B cell (primary cell): ENCODE measurements around the gene NEUROG1. TPM values are rescaled to one million over a fixed set of nuclear protein-coding genes. Genes with fewer than 3 reads are reported as not detected.

ENCODE experiments used
- ATAC-seq: fragments of 200-7000 bp; cut with Tn5 transposase; one replicate; pipeline ENCODE4 v1.10.0; 2021; ENCODE audit warnings: low read depth, mild to moderate bottlenecking, moderate number of reproducible peaks, moderate library complexity
- CTCF ChIA-PET: fragments of 350-600 bp; sonication (Branson Sonifier 250); formaldehyde crosslinking; loops from one replicate; lab custom pipeline; 2021; ENCODE audit warnings: antibody characterized with exemption, inconsistent platforms; lab: Charles Lee
- POLR2A ChIA-PET: fragments of 350-600 bp; sonication (Branson Sonifier 250); formaldehyde crosslinking; loops from one replicate; lab custom pipeline; 2021; ENCODE audit warnings: antibody characterized with exemption; lab: Charles Lee
- DNase-seq: peaks from one replicate; pipeline ENCODE4 v3.0.0; 2013
- H2AFZ ChIP-seq: 2 replicates; pipeline ENCODE4 v1.6.1; 2012; ENCODE audit warnings: mild to moderate bottlenecking, low read depth, low read length; ENCODE audit not compliant: insufficient read depth, poor library complexity, severe bottlenecking
- H3K27ac ChIP-seq, 2 donors: 1 replicate in 1 of 2; 2 replicates in 1 of 2; pipeline ENCODE4 v1.5.1; 2012 to 2013; ENCODE audit warnings: low read length in 2 of 2, mild to moderate bottlenecking in 2 of 2, moderate library complexity in 1 of 2
- H3K27me3 ChIP-seq, 4 experiments: fragments of 200-600 bp in 1 of 4; sonication (generic) in 1 of 4; replicated peaks in 1 of 4; 1 replicate in 2 of 4; 2 replicates in 2 of 4; pipeline versions ENCODE4 v1.6.1 to v1.7.0; 2013 to 2016; ENCODE audit warnings: low read length in 3 of 4, mild to moderate bottlenecking in 2 of 4, mixed read lengths in 1 of 4, moderate library complexity in 1 of 4; ENCODE audit not compliant: insufficient read depth in 4 of 4, control insufficient read depth in 3 of 4; ENCODE audit errors: control extremely low read depth in 1 of 4
- H3K36me3 ChIP-seq, 2 experiments: replicated peaks in 1 of 2; 1 replicate in 1 of 2; 2 replicates in 1 of 2; pipeline versions ENCODE4 v1.6.1 to v1.7.1; 2013; ENCODE audit warnings: low read length in 1 of 2; ENCODE audit not compliant: insufficient read depth in 2 of 2, control insufficient read depth in 1 of 2; ENCODE audit errors: control extremely low read depth in 1 of 2, extremely low read depth in 1 of 2
- H3K4me1 ChIP-seq, 2 donors: fragments of 200-600 bp in 1 of 2; sonication (generic) in 1 of 2; 1 replicate in 1 of 2; 2 replicates in 1 of 2; pipeline versions ENCODE4 v1.5.1 to v1.6.1; 2013 to 2017; ENCODE audit warnings: low read length in 2 of 2; ENCODE audit not compliant: control insufficient read depth in 2 of 2, insufficient read depth in 2 of 2
- H3K4me2 ChIP-seq: replicated peaks from 2 replicates; pipeline ENCODE3; 2012; ENCODE audit warnings: mild to moderate bottlenecking, low read depth, low read length; ENCODE audit not compliant: poor library complexity, severe bottlenecking
- H3K4me3 ChIP-seq, 5 experiments: fragments of 200-600 bp in 1 of 5; sonication (generic) in 1 of 5; 1 replicate in 3 of 5; 2 replicates in 2 of 5; pipeline versions ENCODE4 v1.5.1 to v1.7.0; 2011 to 2016; ENCODE audit warnings: low read length in 4 of 5, mild to moderate bottlenecking in 4 of 5, low read depth in 2 of 5, control low read depth in 1 of 5, moderate library complexity in 1 of 5; ENCODE audit not compliant: insufficient read depth in 1 of 5; ENCODE audit errors: control extremely low read depth in 1 of 5, extremely low read depth in 1 of 5
- H3K79me2 ChIP-seq: fragments of 200-600 bp; sonication (generic); one replicate; pipeline ENCODE4 v1.6.0; 2016; ENCODE audit warnings: low read length; ENCODE audit not compliant: control insufficient read depth, insufficient read depth
- H3K9ac ChIP-seq: fragments of 200-600 bp; sonication (generic); 2 replicates; pipeline ENCODE4 v1.6.1; 2017; ENCODE audit warnings: mild to moderate bottlenecking, low read length, moderate library complexity
- H3K9me3 ChIP-seq, 3 donors: one replicate each; pipeline versions ENCODE4 v1.6.1 to v1.7.1; 2013; ENCODE audit warnings: low read length in 2 of 3; ENCODE audit not compliant: control insufficient read depth in 2 of 3, insufficient read depth in 1 of 3; ENCODE audit errors: control extremely low read depth in 1 of 3
- H4K20me1 ChIP-seq: 2 replicates; pipeline ENCODE4 v1.6.0; 2012; ENCODE audit warnings: mild to moderate bottlenecking, low read length; ENCODE audit not compliant: insufficient read depth, control insufficient read depth, poor library complexity, severe bottlenecking
- H3K27ac Mint-ChIP-seq: one replicate; pipeline ENCODE4 v1.8.0; 2021; ENCODE audit warnings: mixed read lengths
- H3K27me3 Mint-ChIP-seq: one replicate; pipeline ENCODE4 v1.8.0; 2021; ENCODE audit warnings: mixed read lengths
- H3K4me1 Mint-ChIP-seq: one replicate; pipeline ENCODE4 v1.8.0; 2021; ENCODE audit warnings: mixed read lengths
- H3K4me3 Mint-ChIP-seq: one replicate; pipeline ENCODE4 v1.8.0; 2021; ENCODE audit warnings: mixed read lengths
- H3K9me3 Mint-ChIP-seq: one replicate; pipeline ENCODE4 v1.8.0; 2022; ENCODE audit warnings: mixed read lengths; ENCODE audit not compliant: insufficient read depth
- CTCF ChIP-seq: fragments of 200-600 bp; IDR thresholded peaks from one replicate; pipeline ENCODE4 v1.8.0; 2022; ENCODE audit warnings: antibody characterized with exemption, mild to moderate bottlenecking
- EZH2 ChIP-seq: IDR thresholded peaks from 2 replicates; pipeline ENCODE4 v1.6.1; 2012; ENCODE audit warnings: borderline replicate concordance, low read depth, mild to moderate bottlenecking, moderate library complexity, low read length; ENCODE audit not compliant: insufficient read depth, poor library complexity, severe bottlenecking
- WGBS: methylation state at CpG from one replicate; pipeline ENCODE4 v1.1.5; 2013; ENCODE audit warnings: missing lambda C conversion rate; ENCODE audit not compliant: insufficient coverage; 5-methylcytosine and 5-hydroxymethylcytosine counted together
- intact Hi-C: fragments of 100-400 bp; cut with micrococcal nuclease; formaldehyde crosslinking; loops from one replicate; pipeline ENCODE4 v1.10.0; 2022
- polyA plus RNA-seq: library from polyadenylated mRNA; depleted of rRNA; stranded (reverse); fragments of >200 nt; gene quantifications from 2 replicates; pipeline ENCODE4 v1.2.3, GENCODE V29; 2012
- total RNA-seq, 2 donors: library from RNA; stranded (reverse); fragments of 120-200 nt in 1 of 2; gene quantifications; 1 replicate in 1 of 2; 2 replicates in 1 of 2; pipeline versions ENCODE4 v1.2.3 to v1.2.4, GENCODE V29; 2013 to 2022

The NEUROG1 gene
- total and polyA plus RNA-seq, 2 donors (not counting 1 experiment from before 2014, with no cell fraction given) = not detected

GRCh38 chr5:135570453-135570764 lies 34.6 kb upstream of the NEUROG1 start:
- no CpG with 5 or more reads among the region's 3 CpGs for WGBS
- ATAC-seq = no peak
- no peak overlapping the region for H2AFZ ChIP-seq
- no peak overlapping the region for H3K4me3 ChIP-seq
- H3K4me3 Mint-ChIP-seq = no peak overlapping the region
- peaks cover 0 to 8% (median 0%) of the 10 kb centered on the region in 4 experiments for H3K27me3 ChIP-seq
- no peaks in the 10 kb centered on the region for H3K79me2 ChIP-seq
- no peaks in the 10 kb centered on the region for H3K36me3 ChIP-seq
- H3K27ac ChIP-seq = no peak overlapping the region
- peaks cover 20% of the 10 kb centered on the region for H3K27me3 Mint-ChIP-seq
- H3K4me1 ChIP-seq = no peaks in the 10 kb centered on the region
- no peaks in the 10 kb centered on the region for H3K4me1 Mint-ChIP-seq
- CTCF ChIA-PET = interaction anchor here (1.0 to 1.5 kb wide), 4 partner anchors 10 to 104 kb away, joined by 3 to 5 read pairs (median 4); no protein-coding TSS in a partner anchor
- TF ChIP-seq EZH2 (no peak), CTCF (no peak)
- H3K4me2 ChIP-seq = no peak overlapping the region
- H3K9ac ChIP-seq = no peak overlapping the region
- H3K27ac Mint-ChIP-seq = no peak overlapping the region
- no peak for DNase-seq
- H3K9me3 Mint-ChIP-seq = no peaks in the 10 kb centered on the region
- no peaks in the 10 kb centered on the region for H3K9me3 ChIP-seq
- POLR2A ChIA-PET = no interaction called here
- H4K20me1 ChIP-seq = no peaks in the 10 kb centered on the region
- intact Hi-C loops = no loop called here

DNA sequence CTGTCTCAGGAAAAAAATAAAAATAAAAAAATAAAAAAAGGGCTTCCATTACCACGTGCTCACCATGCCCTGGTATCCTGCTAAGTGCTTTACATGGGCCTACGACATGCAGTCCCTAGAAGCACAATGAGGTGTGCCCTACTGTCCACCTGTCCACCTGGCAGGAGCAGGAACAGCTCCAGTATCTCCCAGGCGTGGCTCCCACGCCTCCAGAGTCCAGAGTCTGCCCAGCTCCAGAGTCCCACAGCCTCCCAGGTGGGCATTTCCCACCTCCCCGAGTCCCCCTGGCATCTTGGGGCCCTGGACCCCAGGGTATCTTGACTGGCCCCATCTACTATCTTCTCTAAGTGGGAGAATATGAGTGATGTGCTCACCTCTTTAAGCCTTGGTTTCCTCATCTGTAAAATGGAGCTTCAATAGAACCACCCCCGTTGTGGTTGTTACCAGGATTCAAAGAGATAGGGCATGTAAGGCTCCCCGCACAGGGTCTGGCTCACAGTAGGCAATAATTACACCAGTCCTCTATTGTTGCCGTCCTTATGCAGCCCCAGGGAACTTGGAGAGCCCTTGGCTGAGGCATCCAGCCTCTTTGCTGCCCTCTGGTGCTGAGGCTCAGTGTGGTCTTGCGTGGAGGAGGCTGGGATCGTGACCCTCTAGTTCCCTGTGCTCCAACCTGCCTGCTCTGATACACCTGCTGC lies 34.1 kb upstream of the NEUROG1 start:
- Histone ChIP-seq H3K36me3 (no peaks in the 10 kb centered on the region), H3K27me3 (peaks cover 0 to 8% (median 0%) of the 10 kb centered on the region in 4 experiments), H3K4me2 (no peak overlapping the region), H3K79me2 (no peaks in the 10 kb centered on the region), H3K9ac (no peak overlapping the region), H3K9me3 (no peaks in the 10 kb centered on the region), H4K20me1 (no peaks in the 10 kb centered on the region), H2AFZ (no peak overlapping the region), H3K4me3 (no peak overlapping the region), H3K4me1 (no peaks in the 10 kb centered on the region), H3K27ac (no peak overlapping the region)
- POLR2A ChIA-PET = no interaction called here
- intact Hi-C loops = no loop called here
- no peak overlapping the region for H3K4me3 Mint-ChIP-seq
- H3K9me3 Mint-ChIP-seq = no peaks in the 10 kb centered on the region
- H3K27ac Mint-ChIP-seq = no peak overlapping the region
- 50% methylated on average over 9 of the region's 10 CpGs for WGBS
- H3K4me1 Mint-ChIP-seq = no peaks in the 10 kb centered on the region
- no peak for ATAC-seq
- peaks cover 24% of the 10 kb centered on the region for H3K27me3 Mint-ChIP-seq
- TF ChIP-seq EZH2 (no peak), CTCF (no peak)
- DNase-seq = no peak
- CTCF ChIA-PET = interaction anchor here (1.0 to 1.5 kb wide), 4 partner anchors 9 to 103 kb away, joined by 3 to 5 read pairs (median 4); no protein-coding TSS in a partner anchor
